ENCODE measurements around the gene AFF3.
"Not testable (repeated sequence)": the region's sequence is repeated elsewhere in the genome, so short reads cannot be mapped to it uniquely, and the experiment has no call there.

Gene AFF3

DNA sequence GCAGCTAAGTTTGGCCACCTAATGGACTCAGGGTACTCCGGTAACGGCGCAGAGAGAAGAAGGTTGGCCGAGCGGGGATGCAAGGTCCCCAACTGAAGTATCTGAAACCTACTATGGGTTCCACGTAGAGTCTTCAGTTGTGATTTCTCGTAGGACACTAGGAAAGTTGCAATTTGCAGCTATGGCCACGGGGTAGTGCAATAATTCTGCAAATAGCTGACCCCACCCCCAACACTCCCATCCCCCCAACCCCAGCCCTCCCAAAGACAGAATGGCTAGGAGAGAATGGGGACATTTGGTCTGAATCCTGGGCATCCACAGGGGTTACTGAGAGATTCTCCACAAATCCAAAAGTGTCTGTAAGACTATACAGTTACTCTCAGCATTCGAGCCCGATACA, 46.5 kb downstream of the AFF3 start:
- not testable (repeated sequence) for H3F3A ChIP-seq (ENCODE audit: control insufficient read depth, insufficient read depth); H3K9me2 ChIP-seq (replicated peaks; ENCODE audit: control insufficient read depth, low read length)

DNA sequence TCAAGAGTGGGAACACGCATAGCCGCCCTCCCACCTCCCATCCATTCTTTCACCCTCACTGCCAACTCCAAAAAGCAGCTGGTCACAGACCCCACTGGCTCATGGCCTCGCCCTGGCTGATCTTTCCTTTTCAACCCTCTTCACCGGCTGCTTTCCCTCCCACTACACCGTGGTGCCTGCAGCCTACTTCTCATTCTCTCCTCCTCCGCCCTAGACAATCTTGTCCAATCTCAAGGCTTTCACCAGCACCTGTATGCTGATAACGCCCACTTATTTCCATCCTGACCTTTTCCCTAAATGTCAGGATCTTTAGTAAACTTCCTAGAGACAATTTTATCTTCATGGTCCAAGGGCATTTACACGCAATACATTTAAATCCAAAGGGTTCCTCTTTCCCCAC, 50.6 kb downstream of the AFF3 start:
- not testable (repeated sequence) for H3K9me2 ChIP-seq (replicated peaks; ENCODE audit: control insufficient read depth, low read length); H3K27ac ChIP-seq (ENCODE audit: low read depth, low read length); H3K9me3 ChIP-seq (ENCODE audit: control insufficient read depth, insufficient read depth, low read length); H3K4me1 ChIP-seq (ENCODE audit: control insufficient read depth, low read length); H3K4me3 ChIP-seq (ENCODE audit: low read length); H4K20me1 ChIP-seq (ENCODE audit: control insufficient read depth, insufficient read depth, low read depth, low read length); H3F3A ChIP-seq (ENCODE audit: control insufficient read depth, insufficient read depth); H3K4me2 ChIP-seq (ENCODE audit: low read length); H3K36me3 ChIP-seq (ENCODE audit: control insufficient read depth, low read length); H3K27me3 ChIP-seq (ENCODE audit: control insufficient read depth, low read length); H3K79me2 ChIP-seq (ENCODE audit: control insufficient read depth, low read length)

More for the DNA sequence above, 46.5 kb downstream of the AFF3 start:
- not testable (repeated sequence) for H3K27ac ChIP-seq (ENCODE audit: low read depth, low read length); H3K79me2 ChIP-seq (ENCODE audit: control insufficient read depth, low read length); H4K20me1 ChIP-seq (ENCODE audit: control insufficient read depth, insufficient read depth, low read depth, low read length); H3K4me1 ChIP-seq (ENCODE audit: control insufficient read depth, low read length); H3K4me3 ChIP-seq (ENCODE audit: low read length); H3K9me3 ChIP-seq (ENCODE audit: control insufficient read depth, insufficient read depth, low read length); H3K27me3 ChIP-seq (ENCODE audit: control insufficient read depth, low read length); H3K4me2 ChIP-seq (ENCODE audit: low read length); H3K36me3 ChIP-seq (ENCODE audit: control insufficient read depth, low read length)

DNA sequence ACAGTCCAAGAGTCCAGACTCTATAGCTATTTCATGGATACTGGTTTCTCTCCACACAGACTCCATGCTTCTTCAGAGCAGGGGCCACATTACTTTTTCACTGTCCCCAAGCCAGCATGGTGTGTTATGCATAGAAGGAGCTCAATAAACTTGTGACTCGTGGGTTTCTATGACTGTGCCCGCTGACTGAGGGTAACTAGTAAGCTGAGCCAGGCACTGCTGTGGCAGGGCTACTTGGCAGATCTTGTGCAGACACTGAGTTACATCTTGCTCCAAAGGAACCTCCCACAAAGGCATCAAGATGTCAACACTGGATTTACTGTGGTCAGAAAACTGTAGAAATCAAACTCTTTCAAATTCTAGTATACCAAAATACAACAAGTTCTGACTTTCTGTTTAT, 56.6 kb downstream of the AFF3 start:
- not testable (repeated sequence) for H3K9me2 ChIP-seq (replicated peaks; ENCODE audit: control insufficient read depth, low read length); H3K4me2 ChIP-seq (ENCODE audit: low read length); H4K20me1 ChIP-seq (ENCODE audit: control insufficient read depth, insufficient read depth, low read depth, low read length); H3K4me1 ChIP-seq (ENCODE audit: control insufficient read depth, low read length); H3K4me3 ChIP-seq (ENCODE audit: low read length); H3K36me3 ChIP-seq (ENCODE audit: control insufficient read depth, low read length); H3K27ac ChIP-seq (ENCODE audit: low read depth, low read length); H3F3A ChIP-seq (ENCODE audit: control insufficient read depth, insufficient read depth); H3K9me3 ChIP-seq (ENCODE audit: control insufficient read depth, insufficient read depth, low read length); H3K27me3 ChIP-seq (ENCODE audit: control insufficient read depth, low read length); H3K79me2 ChIP-seq (ENCODE audit: control insufficient read depth, low read length)

DNA sequence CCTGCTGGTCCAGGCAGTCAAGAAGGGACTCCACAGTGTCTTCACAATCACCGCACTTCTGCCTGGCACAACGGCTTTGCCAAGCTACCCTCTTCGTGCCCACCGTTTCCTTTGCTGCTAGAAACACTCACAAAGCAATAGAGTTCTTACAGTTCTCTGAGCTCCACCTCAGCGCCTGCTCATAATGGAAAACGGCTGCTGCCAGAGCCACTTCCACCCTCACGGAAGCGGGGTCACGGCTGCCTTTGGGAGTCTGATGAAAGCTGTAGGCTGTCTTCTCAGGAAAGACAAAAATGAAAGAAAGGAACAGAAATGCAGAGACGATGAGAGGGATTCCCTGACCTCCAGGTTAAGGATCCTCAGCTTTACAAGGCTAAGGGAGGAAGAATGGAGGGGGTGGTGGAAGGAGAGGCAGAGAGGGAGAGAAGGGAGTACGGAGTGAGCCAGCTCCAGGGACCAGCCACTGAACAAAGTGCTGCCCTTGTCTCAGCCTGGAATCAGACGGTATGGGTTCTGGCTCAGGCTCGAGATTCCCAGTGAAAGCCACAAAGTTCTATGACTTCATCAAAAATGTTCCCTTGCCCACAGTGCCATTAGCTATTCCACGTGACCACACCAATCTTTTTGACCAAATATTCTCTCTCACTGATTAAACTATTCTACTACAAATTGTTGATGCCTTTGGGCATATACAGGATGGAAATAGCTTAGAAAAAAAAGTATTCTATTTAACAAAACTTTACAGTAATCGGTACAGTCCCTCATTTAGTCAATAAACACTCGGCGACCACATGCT, 58.8 kb downstream of the AFF3 start:
- H3K27ac ChIP-seq (ENCODE audit: low read depth, low read length); H4K20me1 ChIP-seq (ENCODE audit: control insufficient read depth, insufficient read depth, low read depth, low read length); H3K4me1 ChIP-seq (ENCODE audit: control insufficient read depth, low read length); H3K9me2 ChIP-seq (replicated peaks; ENCODE audit: control insufficient read depth, low read length); H3K4me2 ChIP-seq (ENCODE audit: low read length); H3K27me3 ChIP-seq (ENCODE audit: control insufficient read depth, low read length); H3K4me3 ChIP-seq (ENCODE audit: low read length); H3K36me3 ChIP-seq (ENCODE audit: control insufficient read depth, low read length); H3K79me2 ChIP-seq (ENCODE audit: control insufficient read depth, low read length); H3K9me3 ChIP-seq (ENCODE audit: control insufficient read depth, insufficient read depth, low read length); H3F3A ChIP-seq (ENCODE audit: control insufficient read depth, insufficient read depth): not testable (repeated sequence)

DNA sequence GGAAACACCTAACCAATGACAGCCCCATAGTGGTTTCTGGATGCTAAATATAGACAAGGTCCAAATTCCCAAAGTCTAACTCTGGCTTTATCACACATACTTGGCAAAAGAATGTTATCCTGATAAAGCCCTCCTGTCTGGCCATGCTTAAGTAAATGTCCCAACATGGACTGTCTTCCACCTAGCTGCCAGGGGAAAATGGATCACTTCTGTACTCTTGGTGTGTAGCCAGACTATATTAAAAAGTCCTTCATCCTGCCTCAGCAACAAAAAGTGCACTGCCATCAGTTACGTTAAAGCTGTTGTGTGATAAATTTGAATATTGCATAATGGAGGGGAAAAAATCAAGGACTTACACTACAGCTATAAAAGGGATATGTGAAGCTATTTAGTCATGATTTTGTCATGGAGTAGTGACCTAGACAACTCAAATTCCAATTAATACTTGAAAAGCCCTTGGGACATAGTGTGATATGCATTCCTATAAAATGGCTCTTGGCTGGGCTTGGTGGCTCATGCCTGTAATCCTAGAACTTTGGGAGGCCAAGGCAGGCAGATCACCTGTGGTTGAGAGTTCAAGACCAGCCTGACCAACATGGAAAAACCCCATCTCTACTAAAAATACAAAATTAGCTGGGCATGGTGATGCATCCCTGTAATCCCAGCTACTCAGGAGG, 60.0 kb downstream of the AFF3 start:
- H3K4me1 ChIP-seq (ENCODE audit: control insufficient read depth, low read length); H3F3A ChIP-seq (ENCODE audit: control insufficient read depth, insufficient read depth); H3K27me3 ChIP-seq (ENCODE audit: control insufficient read depth, low read length); H3K79me2 ChIP-seq (ENCODE audit: control insufficient read depth, low read length); H3K4me2 ChIP-seq (ENCODE audit: low read length); H3K9me3 ChIP-seq (ENCODE audit: control insufficient read depth, insufficient read depth, low read length); H3K4me3 ChIP-seq (ENCODE audit: low read length); H3K9me2 ChIP-seq (replicated peaks; ENCODE audit: control insufficient read depth, low read length); H3K27ac ChIP-seq (ENCODE audit: low read depth, low read length); H4K20me1 ChIP-seq (ENCODE audit: control insufficient read depth, insufficient read depth, low read depth, low read length): not testable (repeated sequence)
- peaks cover 18% of the 10 kb centered on the region for H3K36me3 ChIP-seq (ENCODE audit: control insufficient read depth, low read length)

DNA sequence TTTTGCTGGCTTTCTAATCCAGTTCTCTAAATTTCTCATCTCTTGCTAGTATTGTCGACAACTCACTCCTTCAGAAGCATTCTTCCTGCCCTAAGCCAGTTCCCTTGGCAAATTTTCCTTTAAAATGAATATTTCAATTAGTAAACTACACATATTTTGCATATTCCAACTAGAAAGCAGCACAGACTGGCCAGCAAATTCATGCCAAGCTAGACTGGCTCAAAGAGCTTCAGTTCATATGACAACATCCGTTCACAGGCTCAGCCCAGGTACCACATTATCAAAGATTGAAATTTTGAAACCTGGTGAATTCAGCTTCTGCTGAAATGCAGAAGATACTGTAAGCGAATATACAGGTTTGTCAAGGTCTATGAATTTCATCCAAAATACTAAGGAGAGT, 64.5 kb downstream of the AFF3 start:
- Histone ChIP-seq H3K4me1 (ENCODE audit: control insufficient read depth, low read length) (peaks cover 9% of the 10 kb centered on the region), H3K27ac (ENCODE audit: low read depth, low read length) (no peak overlapping the region), H3K79me2 (ENCODE audit: control insufficient read depth, low read length) (no peaks in the 10 kb centered on the region), H3K9me2 (replicated peaks; ENCODE audit: control insufficient read depth, low read length) (no peaks in the 10 kb centered on the region), H3K9me3 (ENCODE audit: control insufficient read depth, insufficient read depth, low read length) (no peaks in the 10 kb centered on the region), H3F3A (ENCODE audit: control insufficient read depth, insufficient read depth) (no peaks in the 10 kb centered on the region), H3K27me3 (ENCODE audit: control insufficient read depth, low read length) (no peaks in the 10 kb centered on the region), H3K4me3 (ENCODE audit: low read length) (no peak overlapping the region), H4K20me1 (ENCODE audit: control insufficient read depth, insufficient read depth, low read depth, low read length) (peaks cover 5% of the 10 kb centered on the region; the same call in 1 of the 2 replicates), H3K4me2 (ENCODE audit: low read length) (no peak overlapping the region), H3K36me3 (ENCODE audit: control insufficient read depth, low read length) (peaks cover 42% of the 10 kb centered on the region)
- TF ChIP-seq EZH2phosphoT487 (IDR thresholded peaks at IDR 0.05; ENCODE audit: borderline replicate concordance, low read length): no peak
- TF ChIP-seq, protein P1, sequence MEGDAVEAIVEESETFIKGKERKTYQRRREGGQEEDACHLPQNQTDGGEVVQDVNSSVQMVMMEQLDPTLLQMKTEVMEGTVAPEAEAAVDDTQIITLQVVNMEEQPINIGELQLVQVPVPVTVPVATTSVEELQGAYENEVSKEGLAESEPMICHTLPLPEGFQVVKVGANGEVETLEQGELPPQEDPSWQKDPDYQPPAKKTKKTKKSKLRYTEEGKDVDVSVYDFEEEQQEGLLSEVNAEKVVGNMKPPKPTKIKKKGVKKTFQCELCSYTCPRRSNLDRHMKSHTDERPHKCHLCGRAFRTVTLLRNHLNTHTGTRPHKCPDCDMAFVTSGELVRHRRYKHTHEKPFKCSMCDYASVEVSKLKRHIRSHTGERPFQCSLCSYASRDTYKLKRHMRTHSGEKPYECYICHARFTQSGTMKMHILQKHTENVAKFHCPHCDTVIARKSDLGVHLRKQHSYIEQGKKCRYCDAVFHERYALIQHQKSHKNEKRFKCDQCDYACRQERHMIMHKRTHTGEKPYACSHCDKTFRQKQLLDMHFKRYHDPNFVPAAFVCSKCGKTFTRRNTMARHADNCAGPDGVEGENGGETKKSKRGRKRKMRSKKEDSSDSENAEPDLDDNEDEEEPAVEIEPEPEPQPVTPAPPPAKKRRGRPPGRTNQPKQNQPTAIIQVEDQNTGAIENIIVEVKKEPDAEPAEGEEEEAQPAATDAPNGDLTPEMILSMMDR (IDR thresholded peaks at IDR 0.05; ENCODE audit: low read depth, low read length, poor library complexity, severe bottlenecking): no peak
